ENCODE results near the gene TEX10.
A peak's percentile ranks its signal among the peaks of the same experiment; 100 is the strongest.

Gene TEX10

GRCh38 chr9:100281676-100282387, 70.9 kb downstream of the TEX10 start:
- no peak for DNase-seq

GRCh38 chr9:100281066-100281465, 71.7 kb downstream of the TEX10 start:
- no peak for DNase-seq

GRCh38 chr9:100277166-100277979, 75.4 kb downstream of the TEX10 start:
- peak; percentile 4 for DNase-seq

- DNase-seq = no peak
These were observed 83.1 kb downstream of the TEX10 start for GRCh38 chr9:100269656-100270055.

GRCh38 chr9:100268271-100268670, 84.5 kb downstream of the TEX10 start:
- no peak for DNase-seq

GRCh38 chr9:100267211-100267610, 85.5 kb downstream of the TEX10 start:
- no peak for DNase-seq
